MM.1S (cell line): ENCODE measurements around the gene DAP.

Source experiments
- DNase-seq: peaks from one replicate; pipeline ENCODE4 v3.0.0-alpha.2; 2015
- H2AFZ ChIP-seq: fragments of 300-600 bp; sonication (generic); 2 replicates; pipeline ENCODE4 v1.6.0; 2016; ENCODE audit warnings: antibody characterized with exemption, low read length
- H3F3A ChIP-seq: fragments of 300-600 bp; sonication (generic); 2 replicates; pipeline ENCODE4 v1.6.1; 2016; ENCODE audit warnings: mild to moderate bottlenecking, antibody characterized with exemption, low read length, moderate library complexity, mixed read lengths; ENCODE audit not compliant: insufficient read depth
- H3K27ac ChIP-seq: fragments of 300-600 bp; sonication (generic); 2 replicates; pipeline ENCODE4 v1.5.1; 2016; ENCODE audit warnings: mild to moderate bottlenecking, low read length
- H3K27me3 ChIP-seq: fragments of 300-600 bp; sonication (generic); replicated peaks from 2 replicates; pipeline ENCODE4 v1.6.0; 2016; ENCODE audit warnings: low read length; ENCODE audit not compliant: insufficient read depth
- H3K36me3 ChIP-seq: fragments of 300-600 bp; sonication (generic); replicated peaks from 2 replicates; pipeline ENCODE4 v1.6.1; 2016; ENCODE audit warnings: mild to moderate bottlenecking, low read length, mixed read lengths; ENCODE audit not compliant: insufficient read depth
- H3K4me1 ChIP-seq: fragments of 300-600 bp; sonication (generic); 2 replicates; pipeline ENCODE4 v1.6.1; 2016; ENCODE audit warnings: low read length, mixed read lengths
- H3K4me2 ChIP-seq: fragments of 300-600 bp; sonication (generic); 2 replicates; pipeline ENCODE4 v1.6.0; 2016; ENCODE audit warnings: low read depth, low read length
- H3K4me3 ChIP-seq: fragments of 300-600 bp; sonication (generic); 2 replicates; pipeline ENCODE4 v1.5.1; 2016; ENCODE audit warnings: low read length, mixed read lengths
- H3K79me2 ChIP-seq: fragments of 300-600 bp; sonication (generic); 2 replicates; pipeline ENCODE4 v1.6.1; 2016; ENCODE audit warnings: mixed run types, low read length, mixed read lengths
- H3K9ac ChIP-seq: fragments of 300-600 bp; sonication (generic); 2 replicates; pipeline ENCODE4 v1.6.1; 2016; ENCODE audit warnings: low read length, mixed read lengths
- H3K9me2 ChIP-seq: fragments of 300-600 bp; sonication (generic); replicated peaks from 2 replicates; pipeline ENCODE4 v1.6.1; 2016; ENCODE audit warnings: mild to moderate bottlenecking, low read length, mixed read lengths; ENCODE audit not compliant: insufficient read depth
- H3K9me3 ChIP-seq: fragments of 300-600 bp; sonication (generic); replicated peaks from 2 replicates; pipeline ENCODE4 v1.6.1; 2016; ENCODE audit warnings: mild to moderate bottlenecking, low read length, mixed read lengths; ENCODE audit not compliant: insufficient read depth
- H4K20me1 ChIP-seq: fragments of 300-600 bp; sonication (generic); 2 replicates; pipeline ENCODE4 v1.6.1; 2016; ENCODE audit warnings: mild to moderate bottlenecking, low read length, moderate library complexity, mixed read lengths; ENCODE audit not compliant: insufficient read depth
- CTCF ChIP-seq: fragments of 300-600 bp; sonication (generic); IDR thresholded peaks from 2 replicates; pipeline ENCODE4 v1.5.1; 2016; ENCODE audit warnings: antibody characterized with exemption, low read length, mixed read lengths
- EZH2 ChIP-seq: fragments of 300-600 bp; sonication (generic); optimal IDR thresholded peaks from 2 replicates; pipeline ENCODE3; 2017; ENCODE audit warnings: low read depth, mild to moderate bottlenecking, antibody characterized with exemption, low read length, mixed read lengths
- EZH2phosphoT487 ChIP-seq: fragments of 300-600 bp; sonication (generic); IDR thresholded peaks from 2 replicates; pipeline ENCODE4 v1.6.1; 2018; ENCODE audit warnings: antibody characterized with exemption, low read length

DAP gene

GRCh38 chr5:10652606-10653005, 108.4 kb downstream of the DAP start:
- TF ChIP-seq EZH2 (no peak), EZH2phosphoT487 (no peak), CTCF (no peak)
- H4K20me1 ChIP-seq: no peaks in the 10 kb centered on the region
- no peak for DNase-seq

GRCh38 chr5:10652151-10652550, 108.9 kb downstream of the DAP start:
- Histone ChIP-seq H4K20me1 (no peaks in the 10 kb centered on the region), H3K4me2 (no peak overlapping the region), H3K9ac (no peak overlapping the region), H3K4me3 (no peak overlapping the region), H3K9me2 (no peaks in the 10 kb centered on the region), H3F3A (no peaks in the 10 kb centered on the region), H3K27me3 (no peaks in the 10 kb centered on the region), H3K9me3 (no peaks in the 10 kb centered on the region), H3K36me3 (no peaks in the 10 kb centered on the region), H2AFZ (no peak overlapping the region), H3K4me1 (no peaks in the 10 kb centered on the region), H3K27ac (no peak overlapping the region), H3K79me2 (peaks cover 7% of the 10 kb centered on the region)
- TF ChIP-seq CTCF: no peak
- TF ChIP-seq EZH2phosphoT487: no peak
- no peak for TF ChIP-seq EZH2
- no peak for DNase-seq

More at GRCh38 chr5:10652606-10653005, 108.4 kb downstream of the DAP start:
- Histone ChIP-seq H3K4me1 (no peaks in the 10 kb centered on the region), H3K4me2 (no peak overlapping the region), H3K79me2 (peaks cover 4% of the 10 kb centered on the region), H3K27ac (no peak overlapping the region), H3K27me3 (no peaks in the 10 kb centered on the region), H3K9me3 (no peaks in the 10 kb centered on the region), H3F3A (no peaks in the 10 kb centered on the region), H3K9me2 (no peaks in the 10 kb centered on the region), H2AFZ (no peak overlapping the region), H3K4me3 (no peak overlapping the region), H3K36me3 (no peaks in the 10 kb centered on the region), H3K9ac (no peak overlapping the region)

DNA sequence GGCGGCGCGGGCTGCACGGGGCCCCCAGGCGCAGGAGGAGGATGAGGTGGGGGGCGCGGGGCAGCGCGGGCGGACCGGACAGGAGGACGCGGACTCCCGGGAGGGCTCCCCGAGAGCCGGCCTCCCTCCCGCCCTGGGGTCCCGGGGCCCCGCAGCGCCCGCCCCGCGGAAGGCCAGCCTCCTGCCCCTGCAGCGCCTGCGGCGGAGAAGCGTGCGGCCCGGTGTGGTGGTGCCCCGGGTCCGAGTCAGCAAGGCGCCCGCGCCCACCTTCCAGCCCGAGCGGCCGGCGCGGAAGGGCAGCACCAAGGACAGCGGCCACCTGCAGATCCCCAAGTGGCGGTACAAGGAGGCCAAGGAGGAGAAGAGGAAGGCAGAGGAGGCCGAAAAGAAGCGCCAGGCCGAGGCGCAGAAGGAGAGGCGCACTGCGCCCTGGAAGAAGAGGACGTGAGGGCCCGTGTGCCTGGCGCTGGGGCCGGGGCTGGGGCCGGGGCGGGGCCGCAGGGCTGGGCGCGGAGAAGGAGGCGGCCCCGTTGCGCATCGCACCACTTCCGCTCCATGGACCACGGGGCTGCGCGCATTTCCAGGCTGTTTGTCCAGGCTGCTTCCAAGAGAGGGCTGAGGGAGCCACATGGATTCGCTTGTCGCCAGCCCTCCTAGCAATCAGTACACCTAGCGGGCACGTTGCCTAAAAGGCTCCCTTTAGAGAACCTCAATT, 111.2 kb downstream of the DAP start:
- H3K4me3 ChIP-seq: no peak overlapping the region
- no peaks in the 10 kb centered on the region for H3K27me3 ChIP-seq
- H3K27ac ChIP-seq: no peak overlapping the region
- peaks cover 7% of the 10 kb centered on the region for H3K79me2 ChIP-seq
- no peaks in the 10 kb centered on the region for H3K9me2 ChIP-seq
- H3K4me1 ChIP-seq: no peaks in the 10 kb centered on the region
- H3K36me3 ChIP-seq: no peaks in the 10 kb centered on the region
- no peaks in the 10 kb centered on the region for H3F3A ChIP-seq
- no peak overlapping the region for H3K4me2 ChIP-seq
- no peak overlapping the region for H3K9ac ChIP-seq
- DNase-seq: no peak
- no peaks in the 10 kb centered on the region for H4K20me1 ChIP-seq
- TF ChIP-seq EZH2: no peak
- no peak for TF ChIP-seq EZH2phosphoT487
- no peak for TF ChIP-seq CTCF
- H2AFZ ChIP-seq: no peak overlapping the region
- H3K9me3 ChIP-seq: no peaks in the 10 kb centered on the region
